ENCODE measurements around the gene SH2B2. TPM values are rescaled to one million over a fixed set of nuclear protein-coding genes. Genes with fewer than 3 reads are reported as not detected.

SH2B2 gene
- total RNA-seq, 2 donors from 2014 or later = 7.7 to 22.3 TPM

DNA sequence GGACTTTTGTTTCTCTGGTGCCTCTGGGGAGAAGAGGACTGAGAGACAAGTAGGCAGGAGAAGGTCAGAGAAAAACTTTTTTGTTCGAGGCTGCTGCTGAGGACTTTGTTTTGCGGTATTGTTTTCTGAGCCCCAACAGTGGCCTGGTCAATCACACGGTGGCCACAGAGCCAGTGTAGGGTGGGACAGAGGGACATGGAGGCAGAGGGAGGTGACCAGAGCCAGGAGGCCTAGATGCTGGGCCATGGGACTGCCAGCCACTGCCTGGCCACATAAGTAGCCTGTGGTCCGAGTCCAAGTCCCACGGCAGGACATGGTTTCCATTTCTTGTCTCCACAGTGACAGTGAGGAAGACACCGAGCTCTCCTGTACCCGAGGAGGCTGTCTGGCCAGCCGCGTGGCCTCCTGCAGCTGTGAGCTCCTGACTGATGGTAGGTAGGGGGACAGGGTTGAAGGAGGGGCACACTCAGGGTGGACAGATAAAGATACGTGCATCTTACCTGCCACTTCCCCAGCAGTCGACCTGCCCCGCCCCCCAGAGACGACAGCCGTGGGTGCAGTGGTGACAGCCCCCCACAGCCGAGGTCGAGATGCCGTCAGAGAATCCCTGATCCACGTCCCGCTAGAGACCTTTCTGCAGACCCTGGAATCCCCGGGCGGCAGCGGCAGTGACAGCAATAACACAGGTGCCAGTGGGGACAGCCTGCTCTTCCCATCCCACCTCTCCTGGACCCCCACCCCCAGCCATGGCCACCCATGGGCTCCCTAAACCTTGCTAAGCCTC is 27.5 kb downstream of the SH2B2 start:
- Histone ChIP-seq H3K4me1 (replicated peaks) (no peaks in the 10 kb centered on the region), H3K4me3 (no peak overlapping the region), H3K27ac (no peak overlapping the region), H3K27me3 (replicated peaks; ENCODE audit: insufficient read depth) (no peaks in the 10 kb centered on the region), H3K36me3 (no peaks in the 10 kb centered on the region), H3K9me3 (no peaks in the 10 kb centered on the region)
- TF ChIP-seq POLR2AphosphoS5 (IDR thresholded peaks at IDR 0.05) (no peak), CTCF (IDR thresholded peaks at IDR 0.05) (no peak), POLR2A (IDR thresholded peaks at IDR 0.05) (no peak)
- WGBS = 86% methylated on average over 17 of the region's 22 CpGs
- DNase-seq (ENCODE audit: low spot score) = no peak
- intact Hi-C loops (cut with DNase I) = no loop called here

GRCh38 chr7:102317231-102318059 is 30.8 kb downstream of the SH2B2 start:
- DNase-seq (ENCODE audit: low spot score) = no peak
- Histone ChIP-seq H3K27ac (no peak overlapping the region), H3K4me1 (replicated peaks) (no peaks in the 10 kb centered on the region), H3K4me3 (no peak overlapping the region), H3K36me3 (no peaks in the 10 kb centered on the region), H3K27me3 (replicated peaks; ENCODE audit: insufficient read depth) (no peaks in the 10 kb centered on the region), H3K9me3 (no peaks in the 10 kb centered on the region)
- intact Hi-C loops (cut with DNase I) = no loop called here
- WGBS = 84% methylated on average over 23 of the region's 24 CpGs
- TF ChIP-seq CTCF (IDR thresholded peaks at IDR 0.05) = no peak
- no peak for TF ChIP-seq POLR2AphosphoS5 (IDR thresholded peaks at IDR 0.05)

DNA sequence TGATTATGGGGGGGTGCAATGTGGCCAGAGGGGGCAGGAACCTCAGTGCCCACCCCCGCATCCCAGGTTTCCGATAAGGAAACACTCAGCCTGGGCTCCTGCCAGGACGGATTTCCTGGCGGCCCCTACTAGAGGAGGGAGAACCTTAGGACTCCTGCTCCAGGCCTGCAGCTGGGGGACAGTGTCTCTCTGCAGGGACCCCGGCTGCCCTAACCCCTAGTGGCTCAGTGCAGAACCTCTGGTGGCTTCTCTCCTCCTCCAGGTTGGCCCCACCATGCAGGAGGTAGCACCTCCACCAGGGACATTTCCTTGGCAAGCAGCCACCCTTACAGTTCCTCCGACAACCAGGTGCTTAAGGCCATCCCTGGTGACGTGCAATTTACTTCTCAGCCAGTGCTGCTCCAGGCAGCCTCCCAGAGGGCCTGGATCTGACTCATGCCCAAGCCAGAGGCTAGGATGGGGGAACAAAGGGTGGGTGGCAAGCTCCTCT is 31.9 kb downstream of the SH2B2 start:
- Histone ChIP-seq H3K36me3 (no peaks in the 10 kb centered on the region), H3K4me1 (replicated peaks) (no peaks in the 10 kb centered on the region), H3K27me3 (replicated peaks; ENCODE audit: insufficient read depth) (no peaks in the 10 kb centered on the region), H3K4me3 (no peak overlapping the region), H3K9me3 (no peaks in the 10 kb centered on the region), H3K27ac (no peak overlapping the region)
- DNase-seq (ENCODE audit: low spot score) = no peak
- TF ChIP-seq CTCF (IDR thresholded peaks at IDR 0.05) (no peak), POLR2A (IDR thresholded peaks at IDR 0.05) (no peak), POLR2AphosphoS5 (IDR thresholded peaks at IDR 0.05) (no peak)
- 60% methylated on average over 6 of the region's 7 CpGs for WGBS
- intact Hi-C loops (cut with DNase I) = no loop called here

DNA sequence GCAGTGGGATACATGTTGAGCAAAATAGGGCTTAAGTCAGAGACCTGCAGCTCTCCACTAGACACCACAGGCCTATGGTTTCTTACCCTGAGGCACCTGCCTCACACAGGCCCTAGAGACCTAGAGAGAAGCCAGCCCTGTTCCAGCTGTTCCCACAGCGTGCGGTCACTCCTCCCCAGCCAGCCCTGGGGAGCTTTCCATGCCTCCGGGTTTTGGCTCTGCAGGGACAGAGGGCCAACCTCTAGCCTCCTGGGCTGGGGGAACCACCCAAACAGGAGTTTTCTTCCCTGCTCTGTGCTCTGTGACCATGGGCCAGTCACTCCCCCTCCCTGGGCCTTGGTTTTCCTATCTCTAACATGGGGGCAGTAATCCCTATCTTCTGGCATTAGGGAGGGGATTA is 33.0 kb downstream of the SH2B2 start:
- 92% methylated on average over 3 of the region's 3 CpGs for WGBS
- no peak overlapping the region for H3K27ac ChIP-seq
- H3K4me1 ChIP-seq (replicated peaks) = no peaks in the 10 kb centered on the region
- H3K4me3 ChIP-seq = no peak overlapping the region
- intact Hi-C loops (cut with DNase I) = no loop called here
- no peaks in the 10 kb centered on the region for H3K36me3 ChIP-seq
- no peaks in the 10 kb centered on the region for H3K9me3 ChIP-seq
- no peaks in the 10 kb centered on the region for H3K27me3 ChIP-seq (replicated peaks; ENCODE audit: insufficient read depth)
- DNase-seq (ENCODE audit: low spot score) = no peak
- no peak for TF ChIP-seq POLR2A (IDR thresholded peaks at IDR 0.05)
- no peak for TF ChIP-seq POLR2AphosphoS5 (IDR thresholded peaks at IDR 0.05)
- TF ChIP-seq CTCF (IDR thresholded peaks at IDR 0.05) = no peak

Measured in prostate gland (tissue), 2 donors.